ENCODE measurements around the gene FOXO1.
A peak's percentile ranks its signal among the peaks of the same experiment; 100 is the strongest.
"Not testable (repeated sequence)": the region's sequence is repeated elsewhere in the genome, so short reads cannot be mapped to it uniquely, and the experiment has no call there.

The FOXO1 gene

GRCh38 chr13:40666045-40666932, at the start of gene FOXO1:
FOXO1 (minus strand) TSS chr13:40666641; CDS start chr13:40666212, 429 bp downstream.
- peak; percentile 60 to 79 for DNase-seq (ENCODE audit: low read depth in 2 of 2, low spot score in 1 of 2)

DNA sequence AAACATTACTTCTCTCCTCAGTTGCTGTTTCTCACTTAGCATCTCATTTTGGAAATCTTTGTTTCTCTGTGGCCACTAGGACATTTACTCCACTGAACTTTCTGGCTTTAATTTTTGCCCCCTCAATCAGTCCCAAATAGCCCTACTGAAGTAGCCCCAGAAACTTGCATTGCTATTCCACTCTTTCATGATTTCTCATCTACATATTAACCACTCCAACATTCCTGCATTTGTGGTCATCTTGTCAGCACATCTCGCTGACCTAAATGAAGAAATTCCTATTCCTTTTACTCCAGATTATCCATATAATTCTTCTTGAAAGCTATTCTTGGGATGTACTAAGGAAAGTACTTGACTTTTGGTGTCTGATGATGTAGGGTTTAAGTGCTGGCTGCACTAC, 48.0 kb upstream of the FOXO1 start:
- DNase-seq (ENCODE audit: low read depth in 2 of 2, low spot score in 1 of 2) = not testable (repeated sequence)

DNA sequence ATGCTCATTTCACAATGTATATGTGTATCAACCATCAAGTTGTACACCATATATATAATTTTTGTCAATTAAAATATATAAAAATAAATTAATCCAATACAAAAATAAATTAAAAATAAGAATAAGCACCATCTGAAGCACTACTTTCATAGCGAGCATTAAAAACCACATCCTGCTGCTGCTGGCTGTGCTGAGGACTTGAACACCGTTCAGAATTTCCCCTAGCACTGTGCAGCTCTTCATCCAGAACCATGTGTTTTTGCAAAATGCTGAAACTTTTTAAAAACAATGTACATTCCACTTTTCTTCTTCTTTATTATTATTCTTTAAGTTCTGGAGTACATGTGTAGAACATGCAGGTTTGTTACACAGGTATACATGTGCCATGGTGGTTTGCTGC, 40.0 kb upstream of the FOXO1 start:
- no peak for DNase-seq (ENCODE audit: low read depth in 2 of 2, low spot score in 1 of 2)

DNA sequence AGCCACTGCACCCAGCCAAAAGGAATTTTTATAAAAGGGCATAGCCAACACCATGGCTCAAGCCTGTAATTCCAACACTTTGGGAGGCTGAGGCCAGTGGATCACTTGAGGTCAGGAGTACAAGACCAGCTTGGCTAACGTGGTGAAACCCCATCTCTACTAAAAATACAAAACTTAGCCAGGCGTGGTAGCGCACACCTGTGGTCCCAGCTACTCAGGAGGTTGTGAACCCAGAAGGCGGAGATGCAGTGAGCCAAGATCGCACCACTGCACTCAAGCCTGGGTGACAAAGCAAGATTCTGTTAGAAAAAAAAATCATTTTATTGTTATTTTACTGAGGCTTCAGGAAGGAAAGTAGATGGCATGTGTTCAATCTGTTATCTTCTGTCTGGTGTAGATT, 31.3 kb upstream of the FOXO1 start:
- no peak for DNase-seq (ENCODE audit: low read depth in 2 of 2, low spot score in 1 of 2)

DNA sequence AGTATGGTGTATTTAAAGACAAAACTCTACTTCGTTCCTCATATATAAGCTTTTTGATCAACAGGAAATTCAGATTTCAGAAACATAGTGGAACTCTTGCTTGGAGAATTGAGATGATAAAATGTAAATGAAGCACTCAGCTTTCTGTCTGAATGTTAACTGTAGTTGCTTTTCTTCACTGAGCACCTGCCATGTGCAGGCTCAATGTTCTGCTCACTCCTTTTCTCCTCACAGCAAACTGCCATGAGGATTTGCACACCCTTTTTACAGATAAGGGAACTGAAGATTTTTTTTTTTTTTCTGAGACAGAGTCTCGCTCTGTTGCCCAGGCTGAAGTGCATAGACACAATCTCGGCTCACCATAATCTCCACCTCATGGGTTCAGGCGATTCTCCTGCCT, 28.0 kb upstream of the FOXO1 start:
- DNase-seq (ENCODE audit: low read depth in 2 of 2, low spot score in 1 of 2) = no peak

- no peak for DNase-seq (ENCODE audit: low read depth in 2 of 2, low spot score in 1 of 2)
Observed at GRCh38 chr13:40692946-40693345, 26.5 kb upstream of the FOXO1 start.

GRCh38 chr13:40688781-40689180, 22.3 kb upstream of the FOXO1 start:
- DNase-seq (ENCODE audit: low read depth in 2 of 2, low spot score in 1 of 2) = no peak

- DNase-seq (ENCODE audit: low read depth in 2 of 2, low spot score in 1 of 2) = no peak
Observed at GRCh38 chr13:40682449-40683240, 16.2 kb upstream of the FOXO1 start.

DNA sequence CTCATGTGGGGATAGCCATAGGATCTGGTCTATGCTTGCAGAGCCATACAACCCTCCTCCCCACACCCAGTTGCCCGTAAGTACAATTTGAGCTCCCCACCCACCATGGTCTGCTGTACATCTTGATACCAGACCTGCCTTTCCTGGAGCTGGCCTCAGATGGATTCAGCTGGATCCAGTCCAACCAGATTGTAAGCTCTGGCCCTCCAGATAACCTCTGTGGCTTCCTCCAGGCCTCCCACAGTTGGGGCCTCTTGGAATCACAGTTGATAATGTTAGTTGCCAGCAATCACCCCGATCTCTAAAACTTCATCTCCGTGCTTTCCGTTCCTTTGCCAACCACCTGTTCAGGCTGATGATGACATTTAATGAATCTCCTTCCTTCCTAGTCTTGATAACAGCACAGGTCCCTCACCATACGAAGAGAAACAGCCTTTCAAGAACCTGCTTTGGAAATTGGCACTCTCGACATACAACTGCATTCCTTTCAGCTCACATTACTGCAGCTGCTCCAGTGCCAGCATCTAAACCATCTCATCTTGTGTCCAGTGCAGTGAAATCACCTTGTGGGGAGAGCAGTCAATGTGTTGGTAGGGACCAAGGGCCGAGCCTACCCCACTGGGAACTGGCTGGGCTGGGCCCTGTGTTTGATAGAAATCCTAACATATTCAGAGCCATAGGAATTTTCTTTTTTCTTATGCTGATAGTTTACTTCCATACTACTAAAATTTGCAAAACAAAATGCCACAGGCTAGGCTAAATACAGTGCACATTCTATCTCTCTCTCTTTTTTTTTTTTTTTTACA, 15.1 kb upstream of the FOXO1 start:
- no peak for DNase-seq (ENCODE audit: low read depth in 2 of 2, low spot score in 1 of 2)

- no peak for DNase-seq (ENCODE audit: low read depth in 2 of 2, low spot score in 1 of 2)
Observed at GRCh38 chr13:40680659-40681323, 14.3 kb upstream of the FOXO1 start.

DNA sequence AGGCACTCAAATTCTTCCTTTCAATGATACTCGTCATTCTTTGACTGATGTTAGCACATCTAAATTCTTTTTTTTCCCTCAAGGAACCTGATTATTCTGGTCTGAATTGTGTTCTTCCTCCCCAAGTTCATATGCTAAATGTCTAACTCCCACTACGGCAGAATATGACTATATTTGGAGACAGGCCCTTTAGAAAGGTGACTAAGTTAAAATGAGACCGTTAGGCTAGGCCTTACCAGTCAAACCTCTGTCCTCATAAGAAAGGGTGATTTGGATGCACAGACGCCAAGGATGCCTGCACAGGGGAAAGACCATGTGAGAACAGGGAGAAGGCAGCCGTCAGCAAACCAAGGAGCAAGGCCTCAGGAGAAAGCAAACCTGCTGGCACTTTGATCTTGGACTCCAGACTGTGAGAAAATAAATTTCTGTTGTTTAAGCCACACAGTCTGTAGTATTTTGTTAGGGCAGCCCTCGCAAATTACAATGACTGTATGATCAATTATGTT, 13.1 kb upstream of the FOXO1 start:
- DNase-seq (ENCODE audit: low read depth in 2 of 2, low spot score in 1 of 2) = no peak

GRCh38 chr13:40677064-40677463, 10.6 kb upstream of the FOXO1 start:
- DNase-seq (ENCODE audit: low read depth in 2 of 2, low spot score in 1 of 2) = no peak

DNA sequence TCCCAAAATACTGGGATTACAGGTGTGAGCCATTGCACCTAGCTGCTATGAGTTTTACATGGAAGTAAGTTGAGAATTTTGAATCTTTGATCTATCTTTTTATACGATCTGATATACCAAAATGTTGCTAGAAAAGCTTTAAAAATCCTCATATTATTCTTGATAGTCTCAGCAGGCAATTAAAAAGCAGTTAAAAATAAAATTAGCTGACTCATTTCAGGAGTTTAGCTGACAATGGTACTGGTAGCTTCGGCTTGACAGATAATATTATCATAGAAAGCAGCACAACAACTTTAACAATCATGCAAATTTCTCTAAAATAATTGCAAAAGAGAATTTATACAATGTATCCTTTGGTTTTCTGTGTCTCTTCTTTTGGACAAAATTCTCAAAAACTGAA, 9.6 kb upstream of the FOXO1 start:
- no peak for DNase-seq (ENCODE audit: low read depth in 2 of 2, low spot score in 1 of 2)

GRCh38 chr13:40673414-40673813, 7.0 kb upstream of the FOXO1 start:
- no peak for DNase-seq (ENCODE audit: low read depth in 2 of 2, low spot score in 1 of 2)

GRCh38 chr13:40672765-40673397, 6.4 kb upstream of the FOXO1 start:
- DNase-seq (ENCODE audit: low read depth in 2 of 2, low spot score in 1 of 2) = no peak

GRCh38 chr13:40671956-40672764, 5.7 kb upstream of the FOXO1 start:
- no peak for DNase-seq (ENCODE audit: low read depth in 2 of 2, low spot score in 1 of 2)

- no peak for DNase-seq (ENCODE audit: low read depth in 2 of 2, low spot score in 1 of 2)
Observed at GRCh38 chr13:40670307-40670706, 3.9 kb upstream of the FOXO1 start.

DNA sequence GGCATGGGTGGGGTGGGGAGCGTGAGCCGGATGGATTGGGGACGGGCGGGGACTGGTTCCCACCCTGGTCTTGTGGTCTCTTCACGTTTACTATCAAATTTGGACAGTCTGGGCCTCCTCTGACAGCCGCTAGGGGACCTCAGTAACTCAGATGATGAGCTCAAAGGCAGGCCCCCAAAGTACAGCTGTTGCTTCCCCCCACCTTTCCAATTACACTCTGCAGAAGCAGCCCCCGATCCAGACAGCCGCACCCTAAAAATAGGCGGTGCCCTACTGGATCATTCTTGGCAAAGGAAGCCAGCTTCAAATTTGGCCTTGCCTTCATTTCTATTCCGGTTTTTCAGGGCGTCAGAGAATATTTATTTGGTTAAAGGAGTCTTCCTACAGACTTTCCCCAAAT, 1.9 kb upstream of the FOXO1 start:
- DNase-seq (ENCODE audit: low read depth in 2 of 2, low spot score in 1 of 2) = peak in 1 of 2 donors; percentile 12

DNA sequence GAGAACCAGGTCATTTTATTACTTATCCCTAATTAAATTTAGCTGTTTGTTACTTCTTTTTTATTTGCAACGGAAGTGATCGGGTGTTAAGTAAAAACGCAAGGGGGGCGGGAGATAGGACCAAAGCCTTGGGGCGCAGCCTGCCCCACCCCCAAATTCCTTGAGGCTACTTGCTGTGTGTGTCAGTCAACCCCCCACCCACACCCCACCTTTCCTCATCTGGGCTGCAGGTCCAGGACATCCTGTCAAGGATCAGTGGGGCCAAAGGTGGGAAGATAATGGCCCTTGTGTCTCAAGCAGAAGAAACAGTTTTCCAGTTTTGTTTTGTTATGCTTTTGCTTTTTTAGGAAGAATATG, 1.2 kb upstream of the FOXO1 start:
- no peak for DNase-seq (ENCODE audit: low read depth in 2 of 2, low spot score in 1 of 2)
